NCI-H1436 treated with DMSO at 0.1 percent for 48 hours (cell line): Measurements from ENCODE around the gene C11orf24.
"Not testable (repeated sequence)": the region's sequence is repeated elsewhere in the genome, so short reads cannot be mapped to it uniquely, and the experiment has no call there.

Experiments
- DNase-seq: peaks from one replicate; lab custom pipeline; 2025; lab: John Stamatoyannopoulos, UW

The C11orf24 gene

DNA sequence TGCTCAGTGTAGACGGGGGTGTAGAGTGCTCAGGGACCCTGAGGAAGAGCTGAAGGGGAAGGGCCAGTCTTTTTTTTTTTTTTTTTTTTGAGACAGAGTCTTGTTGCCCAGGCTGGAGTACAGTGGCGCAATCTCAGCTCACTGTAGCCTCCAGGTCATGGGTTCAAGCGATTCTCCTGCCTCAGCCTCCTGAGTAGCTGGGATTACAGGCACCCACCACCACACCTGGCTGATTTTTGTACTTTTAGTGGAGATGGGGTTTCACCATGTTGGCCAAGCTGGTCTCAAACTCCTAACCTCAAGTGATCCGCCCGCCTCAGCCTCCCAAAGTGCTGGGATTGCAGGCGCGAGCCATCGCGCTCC, 27.7 kb upstream of the C11orf24 start:
- DNase-seq: not testable (repeated sequence)

DNA sequence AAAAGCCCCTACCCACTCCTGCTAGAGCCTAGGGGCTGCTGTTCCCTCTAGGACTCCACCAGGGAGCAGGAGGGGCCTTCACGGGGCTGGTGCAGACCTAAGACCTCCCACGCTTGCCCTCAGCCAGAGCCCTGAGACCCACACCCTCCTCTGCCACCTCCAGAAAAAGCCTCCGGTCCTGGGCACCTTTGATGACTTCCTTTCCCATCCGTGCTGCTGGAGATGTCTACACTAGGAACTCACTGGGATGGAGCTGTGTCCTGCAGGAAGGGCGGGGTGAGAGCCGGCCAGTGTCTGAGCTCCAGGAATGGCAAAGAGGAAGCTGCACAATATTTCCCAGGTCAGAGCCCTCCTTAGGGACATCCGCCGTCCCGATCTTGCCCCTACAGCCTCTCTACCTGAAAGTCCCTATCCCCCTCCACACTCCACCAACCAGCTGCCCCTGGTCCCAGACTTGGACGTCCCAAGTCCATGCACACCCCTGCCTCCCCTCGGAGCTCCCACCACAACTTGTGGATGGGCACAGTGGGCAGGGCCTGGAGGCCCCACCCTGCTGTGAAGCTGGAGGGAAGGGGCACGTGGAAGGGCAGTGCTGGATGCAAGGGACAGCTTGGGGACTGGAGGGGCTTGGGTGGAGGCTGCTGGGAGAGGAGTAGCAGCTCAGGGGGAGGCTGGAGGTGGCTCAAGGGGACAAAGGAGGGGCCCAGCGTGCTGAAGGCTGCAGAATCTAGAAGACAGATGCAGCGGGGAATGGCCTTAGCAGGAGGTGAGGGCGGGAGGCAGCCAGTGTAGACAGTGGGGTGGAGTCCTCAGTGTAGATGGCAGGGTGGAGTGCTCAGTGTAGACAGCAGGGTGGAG, 27.1 kb upstream of the C11orf24 start:
- DNase-seq: no peak

GRCh38 chr11:68297812-68298658, 26.3 kb upstream of the C11orf24 start:
- no peak for DNase-seq

- no peak for DNase-seq
Observed at GRCh38 chr11:68297494-68297811, 25.7 kb upstream of the C11orf24 start.

DNA sequence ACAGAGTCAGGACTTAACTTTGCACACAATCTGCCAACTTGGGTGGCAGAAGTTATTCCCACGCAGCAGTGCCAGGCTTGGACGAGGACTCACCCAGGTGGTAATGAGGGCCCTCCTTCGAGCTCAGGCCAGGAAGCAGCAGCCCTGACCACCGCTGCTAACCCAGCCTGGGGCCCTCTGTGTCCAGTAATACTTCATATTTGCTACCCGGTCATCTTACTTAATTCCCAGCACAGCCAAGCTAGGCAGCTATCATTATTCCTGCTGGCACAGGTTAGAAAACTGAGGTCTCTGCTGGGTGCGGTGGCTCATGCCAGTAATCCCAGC, 25.2 kb upstream of the C11orf24 start:
- DNase-seq: no peak

DNA sequence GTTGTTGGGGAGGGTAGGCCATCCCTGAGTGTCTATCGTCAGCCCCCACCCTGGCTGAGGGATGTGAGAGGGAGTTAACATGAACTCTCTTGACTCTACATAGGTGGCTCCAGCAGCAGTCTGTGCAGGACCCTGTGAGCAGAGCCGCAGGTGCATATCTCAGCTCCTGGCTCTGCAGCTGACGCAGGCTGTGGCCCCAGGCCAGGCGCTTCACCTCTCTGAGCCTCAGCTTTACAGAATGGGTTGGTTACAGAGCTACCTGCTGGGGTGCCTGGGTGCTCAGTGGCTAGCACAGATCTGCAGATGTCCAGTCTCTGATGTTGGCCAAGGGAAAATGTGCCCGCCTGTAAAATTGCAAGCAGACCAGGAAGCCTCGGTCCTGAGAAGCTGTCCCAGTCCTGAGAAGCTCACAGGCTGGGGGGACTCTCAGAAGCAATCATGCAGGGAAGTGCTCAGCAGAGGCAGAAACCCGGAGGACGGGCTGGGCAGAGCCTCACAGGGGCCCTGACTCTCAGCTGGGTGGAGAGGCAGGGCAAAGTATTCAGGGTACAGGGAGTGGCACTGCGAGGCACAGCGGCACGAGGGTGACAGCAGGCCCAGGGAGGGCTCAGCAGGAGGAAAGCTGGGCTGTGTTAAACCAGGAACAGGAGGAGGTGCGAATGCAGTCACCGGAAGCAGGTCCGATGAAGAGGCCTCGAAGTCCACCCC, 24.7 kb upstream of the C11orf24 start:
- DNase-seq: no peak

- DNase-seq: no peak
Observed at GRCh38 chr11:68295940-68296339, 24.2 kb upstream of the C11orf24 start.

DNA sequence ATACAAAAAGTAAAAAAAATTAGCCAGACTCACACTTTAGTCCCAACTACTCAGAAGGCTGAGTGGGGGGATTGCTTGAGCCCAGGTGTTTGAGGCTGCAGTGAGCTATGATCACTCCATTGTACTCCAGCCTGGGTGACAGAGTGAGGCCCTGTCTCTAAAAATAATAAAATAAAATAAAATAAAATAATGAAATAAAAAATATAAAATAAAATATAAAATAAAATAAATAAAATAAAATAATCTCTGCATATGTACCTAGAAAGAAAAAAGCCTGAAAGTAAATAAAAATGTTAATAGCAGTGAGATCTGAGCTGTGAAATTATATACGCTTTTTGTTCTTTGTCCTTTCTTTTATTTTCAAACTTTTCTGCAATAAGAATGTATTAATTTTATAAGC, 23.5 kb upstream of the C11orf24 start:
- DNase-seq: no peak

GRCh38 chr11:68293708-68294107, 21.9 kb upstream of the C11orf24 start:
- no peak for DNase-seq

GRCh38 chr11:68289456-68289855, 17.7 kb upstream of the C11orf24 start:
- no peak for DNase-seq

DNA sequence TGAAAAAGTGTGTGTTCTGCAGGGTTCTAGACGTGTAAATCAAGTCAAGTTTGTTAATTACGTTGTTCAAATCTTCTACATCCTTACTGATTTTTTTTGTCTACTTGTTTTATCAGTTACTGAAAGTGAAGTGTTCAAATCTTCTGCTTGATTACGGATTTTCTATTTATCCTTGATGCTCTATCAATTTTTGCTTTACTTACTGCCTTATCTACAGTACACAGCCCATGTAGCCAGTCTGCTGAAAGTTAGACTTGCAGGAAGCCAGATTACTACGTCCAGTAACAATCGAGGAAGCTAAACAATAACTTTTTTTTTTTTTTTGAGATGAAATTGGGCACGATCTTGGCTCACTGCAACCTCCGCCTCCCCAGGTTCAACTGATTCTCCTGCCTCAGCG, 15.6 kb upstream of the C11orf24 start:
- no peak for DNase-seq

- DNase-seq: not testable (repeated sequence)
Observed at GRCh38 chr11:68284588-68284987, 12.8 kb upstream of the C11orf24 start.

- DNase-seq: no peak
Observed at GRCh38 chr11:68282861-68283230, 11.1 kb upstream of the C11orf24 start.

DNA sequence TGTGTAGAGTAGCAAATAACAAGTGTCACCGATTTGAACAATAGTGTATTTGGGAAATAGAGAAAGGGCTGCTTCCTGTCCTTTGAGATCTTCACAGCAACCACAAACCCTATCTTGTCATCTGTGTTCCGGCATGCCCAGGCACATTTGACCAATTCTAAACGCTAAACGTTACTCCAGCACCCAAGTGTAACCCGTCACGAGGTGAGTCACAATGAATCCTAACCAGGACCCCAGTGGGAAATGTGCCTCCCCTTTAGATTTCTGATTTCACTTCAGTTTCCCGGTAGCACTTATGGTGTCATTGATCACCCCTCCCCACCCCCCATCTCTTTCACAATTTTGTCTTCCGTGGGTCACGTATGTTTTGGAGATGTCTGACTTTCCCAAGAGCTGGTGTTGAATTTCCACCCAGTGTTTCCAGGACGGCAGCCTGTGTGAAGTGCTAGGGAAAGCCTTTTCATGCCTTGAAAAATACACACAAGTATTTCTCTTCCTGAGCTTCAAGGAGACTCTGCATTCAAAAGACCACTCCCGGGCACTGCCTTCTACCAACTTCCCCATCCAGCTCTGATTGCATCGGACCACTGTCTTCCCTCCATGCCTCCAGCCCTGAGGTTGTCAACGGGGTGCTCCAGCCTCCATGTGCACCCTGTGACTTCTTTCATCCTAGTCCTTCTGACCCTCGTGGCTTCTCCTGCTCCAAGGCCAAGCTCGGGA, 10.5 kb upstream of the C11orf24 start:
- DNase-seq: no peak

DNA sequence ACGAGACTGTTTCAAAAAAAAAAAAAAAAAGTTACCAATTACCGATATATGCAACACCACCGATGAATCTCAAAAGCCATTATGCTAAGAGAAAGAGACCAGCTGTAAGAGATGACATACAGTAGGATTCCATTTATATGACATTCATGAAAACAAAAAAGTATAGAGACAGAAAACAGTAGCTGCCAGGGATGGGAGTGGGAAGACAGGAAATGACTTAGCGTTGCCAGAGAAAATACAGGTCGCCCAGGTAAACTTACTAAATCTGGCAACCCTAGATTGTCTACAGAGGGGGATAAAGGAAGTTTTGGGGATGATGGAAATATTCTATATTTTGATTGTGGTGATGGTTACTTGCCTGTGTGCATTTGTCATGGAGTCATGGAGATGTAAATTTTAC, 7.9 kb upstream of the C11orf24 start:
- no peak for DNase-seq

GRCh38 chr11:68276861-68277260, 5.1 kb upstream of the C11orf24 start:
- DNase-seq: no peak

DNA sequence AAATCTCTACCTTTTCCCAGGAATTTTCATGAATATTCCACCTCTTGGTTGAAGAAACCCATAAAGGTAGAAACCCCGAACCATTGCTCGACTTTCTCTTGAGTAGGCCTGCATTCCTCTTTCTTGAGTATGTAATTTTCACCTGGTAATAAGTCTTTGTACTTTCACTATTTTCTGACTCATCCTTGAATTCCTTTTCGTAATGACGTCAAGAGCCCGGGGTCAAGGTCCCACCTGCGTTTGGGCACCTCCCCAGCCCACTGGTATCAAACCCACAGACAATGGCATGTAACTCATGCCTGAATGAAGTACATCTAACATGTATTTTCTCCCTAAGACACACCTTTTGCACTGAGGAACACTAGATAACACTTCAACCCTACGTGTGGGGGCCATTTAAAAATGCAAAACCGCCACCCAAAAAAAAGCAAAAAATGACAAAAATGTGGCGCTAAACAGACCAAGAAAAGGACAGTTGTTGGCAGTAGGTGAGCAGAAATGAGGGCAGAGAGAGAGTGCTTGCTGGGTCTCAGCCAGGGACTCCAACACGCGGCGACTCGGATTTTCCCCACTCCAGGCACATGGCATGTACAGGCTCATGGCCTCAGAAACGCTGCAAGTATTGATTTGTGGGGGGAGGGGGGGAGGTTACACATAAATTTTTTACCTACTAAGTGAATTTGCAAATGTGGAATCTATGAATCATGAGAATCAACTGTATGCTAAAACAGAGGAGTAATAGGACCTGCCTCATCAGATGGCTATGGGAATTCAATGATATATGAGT, 4.1 kb upstream of the C11orf24 start:
- DNase-seq: no peak

DNA sequence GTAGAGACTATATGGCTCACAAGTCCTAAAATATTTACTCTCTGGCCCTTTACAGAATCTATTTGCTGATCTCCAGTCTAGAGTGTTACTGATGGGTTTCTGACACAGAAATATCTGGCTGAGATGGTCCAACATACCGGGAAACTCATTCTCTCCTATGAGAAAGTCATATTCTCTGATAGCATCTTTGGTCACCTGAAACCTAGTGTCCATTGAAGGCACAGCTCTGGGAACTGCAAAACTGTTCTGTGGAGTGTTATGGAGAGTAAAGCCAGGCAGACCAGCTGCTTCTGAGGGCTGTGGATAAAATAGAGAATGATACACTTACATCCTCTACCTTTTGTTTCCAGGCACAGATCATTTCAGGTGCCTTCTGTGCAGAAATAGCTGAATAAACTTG, 2.5 kb upstream of the C11orf24 start:
- DNase-seq: no peak

GRCh38 chr11:68273026-68273738, 1.4 kb upstream of the C11orf24 start:
- no peak for DNase-seq

DNA sequence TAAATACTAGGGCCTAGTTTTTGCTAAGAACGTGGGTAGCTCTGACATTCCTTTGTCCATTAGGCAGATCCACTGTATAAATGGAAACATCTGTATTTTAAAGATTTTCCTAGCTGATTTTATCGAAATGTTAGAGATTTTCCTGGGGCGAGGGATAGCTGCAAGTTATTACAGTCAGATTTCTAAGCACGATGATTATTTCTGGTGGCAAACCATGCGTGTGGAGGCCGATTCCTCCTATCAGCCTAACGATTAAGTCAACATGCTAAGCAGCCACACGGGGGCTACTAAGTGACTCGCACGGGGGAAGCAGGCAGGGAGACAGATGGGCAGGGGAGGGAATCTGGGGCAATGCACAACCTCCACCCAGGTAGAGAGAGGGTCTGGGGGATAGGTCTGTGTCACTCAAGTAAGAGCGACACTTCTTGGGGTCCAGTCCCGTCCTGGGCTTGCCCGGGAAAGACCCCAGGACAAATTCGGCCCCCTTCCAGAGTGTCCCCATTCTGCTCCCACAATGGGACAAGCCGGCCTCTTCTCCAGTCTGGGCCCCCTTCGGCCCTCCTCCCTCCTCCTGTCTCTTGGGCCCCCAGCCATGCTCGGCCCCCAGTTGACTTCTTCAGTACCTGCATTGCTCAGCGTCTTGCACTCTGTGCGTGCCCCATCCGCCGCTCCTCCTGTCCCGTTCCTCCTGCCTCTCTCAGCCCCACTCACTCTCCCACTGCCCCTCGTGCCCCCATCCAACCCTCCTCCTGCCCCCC, 571 bp downstream of the C11orf24 start:
- DNase-seq: no peak
